ENCODE data around the gene ALOX15B. TPM values are rescaled to one million over a fixed set of nuclear protein-coding genes. Genes with fewer than 3 reads are reported as not detected.

Gene ALOX15B
- total and polyA plus RNA-seq, 2 of the 13 experiments (the other 11 are each of a cell fraction or from before 2014, with no cell fraction given), result not detected

DNA sequence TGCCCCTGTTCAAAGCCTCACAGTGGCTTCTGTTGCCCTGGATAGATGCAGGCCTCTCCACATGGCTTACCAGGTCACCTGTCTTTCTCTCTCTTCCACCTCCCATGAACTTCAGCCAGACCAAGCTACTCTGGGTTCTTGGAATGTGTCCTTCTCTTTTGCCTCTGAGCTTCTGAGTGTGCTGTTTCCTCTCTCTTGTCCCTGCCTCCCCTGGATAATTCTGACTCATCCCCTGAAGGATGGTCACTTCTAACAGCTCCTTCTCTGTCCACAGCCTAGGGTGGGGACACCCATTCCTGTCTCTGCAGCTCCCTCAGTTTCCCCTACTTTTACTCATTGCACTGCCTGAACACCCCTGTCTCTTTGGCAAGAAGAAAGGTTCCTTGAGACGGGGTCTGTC, 33.5 kb upstream of the ALOX15B start:
- BruUV-seq (replicated peaks), result no TSS peak
- peaks cover 5% of the 10 kb centered on the region for H3K4me1 ChIP-seq (ENCODE audit: insufficient read depth, low read length)
- no peak for FAIRE-seq
- CTCF ChIA-PET (ENCODE audit: low intra/inter-chr PET ratio, low total read pairs), result no interaction called here
- no peak overlapping the region for H3K4me2 ChIP-seq (ENCODE audit: low read depth, low read length)
- intact Hi-C loops (cut with micrococcal nuclease; ENCODE audit: unreplicated experiment), result no loop called here
- WGBS (ENCODE audit: low lambda C conversion rate), result 5% methylated on average over 1 of the region's 1 CpG
- no peaks in the 10 kb centered on the region for H3K9me3 ChIP-seq (ENCODE audit: low read length)
- H3K27ac ChIP-seq (ENCODE audit: extremely low read length, insufficient read depth, low read length), result no peak overlapping the region
- no peak for TF ChIP-seq ZNF468 (CRISPR knock-in tag; IDR thresholded peaks at IDR 0.05)
- no peak for TF ChIP-seq NFE2L2 (IDR thresholded peaks at IDR 0.05; ENCODE audit: low read length)
- no peak for TF ChIP-seq HDAC2 (CRISPR knock-in tag; IDR thresholded peaks at IDR 0.05)
- no peak for TF ChIP-seq SMYD3 (CRISPR knock-in tag; IDR thresholded peaks at IDR 0.05)
- TF ChIP-seq, protein P1, sequence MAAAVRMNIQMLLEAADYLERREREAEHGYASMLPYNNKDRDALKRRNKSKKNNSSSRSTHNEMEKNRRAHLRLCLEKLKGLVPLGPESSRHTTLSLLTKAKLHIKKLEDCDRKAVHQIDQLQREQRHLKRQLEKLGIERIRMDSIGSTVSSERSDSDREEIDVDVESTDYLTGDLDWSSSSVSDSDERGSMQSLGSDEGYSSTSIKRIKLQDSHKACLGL (CRISPR knock-in tag; IDR thresholded peaks at IDR 0.05), result no peak
- TF ChIP-seq, protein P2, sequence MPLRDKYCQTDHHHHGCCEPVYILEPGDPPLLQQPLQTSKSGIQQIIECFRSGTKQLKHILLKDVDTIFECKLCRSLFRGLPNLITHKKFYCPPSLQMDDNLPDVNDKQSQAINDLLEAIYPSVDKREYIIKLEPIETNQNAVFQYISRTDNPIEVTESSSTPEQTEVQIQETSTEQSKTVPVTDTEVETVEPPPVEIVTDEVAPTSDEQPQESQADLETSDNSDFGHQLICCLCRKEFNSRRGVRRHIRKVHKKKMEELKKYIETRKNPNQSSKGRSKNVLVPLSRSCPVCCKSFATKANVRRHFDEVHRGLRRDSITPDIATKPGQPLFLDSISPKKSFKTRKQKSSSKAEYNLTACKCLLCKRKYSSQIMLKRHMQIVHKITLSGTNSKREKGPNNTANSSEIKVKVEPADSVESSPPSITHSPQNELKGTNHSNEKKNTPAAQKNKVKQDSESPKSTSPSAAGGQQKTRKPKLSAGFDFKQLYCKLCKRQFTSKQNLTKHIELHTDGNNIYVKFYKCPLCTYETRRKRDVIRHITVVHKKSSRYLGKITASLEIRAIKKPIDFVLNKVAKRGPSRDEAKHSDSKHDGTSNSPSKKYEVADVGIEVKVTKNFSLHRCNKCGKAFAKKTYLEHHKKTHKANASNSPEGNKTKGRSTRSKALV (CRISPR knock-in tag; IDR thresholded peaks at IDR 0.05), result no peak
- no peak for TF ChIP-seq ZNF230 (CRISPR knock-in tag; IDR thresholded peaks at IDR 0.05)
- TF ChIP-seq KDM6A (CRISPR knock-in tag; IDR thresholded peaks at IDR 0.05; ENCODE audit: low read depth), result no peak
- TF ChIP-seq ZNF644 (CRISPR knock-in tag; IDR thresholded peaks at IDR 0.05; ENCODE audit: low read depth), result no peak
- no peak for TF ChIP-seq PHF20 (CRISPR knock-in tag; IDR thresholded peaks at IDR 0.05)
- no peak for TF ChIP-seq MAFK (conservative IDR thresholded peaks at IDR 0.05 in 1 of 2, IDR thresholded peaks at IDR 0.05 in 1 of 2; ENCODE audit: low read length in 2 of 2)
- no peak for TF ChIP-seq ZNF274 (CRISPR knock-in tag; IDR thresholded peaks at IDR 0.05)
- TF ChIP-seq ZNF839 (CRISPR knock-in tag; IDR thresholded peaks at IDR 0.05; ENCODE audit: borderline replicate concordance), result no peak
- TF ChIP-seq REPIN1 (CRISPR knock-in tag; IDR thresholded peaks at IDR 0.05; ENCODE audit: borderline replicate concordance, low read depth), result no peak
- no peak for TF ChIP-seq ZNF788 (CRISPR knock-in tag; IDR thresholded peaks at IDR 0.05; ENCODE audit: borderline replicate concordance)
- H4K20me1 ChIP-seq (ENCODE audit: insufficient read depth, low read length), result no peaks in the 10 kb centered on the region
- H3K27me3 ChIP-seq (ENCODE audit: control insufficient read depth in 1 of 2, insufficient read depth in 2 of 2, low read length in 2 of 2), result peaks cover 3 to 65% of the 10 kb centered on the region in 2 experiments
- in situ Hi-C loops (cut with HindIII; ENCODE audit: extremely low pct_ligation_motif_present, low pct_unique_long_range_greater_than_20kb), result no loop called here
- H3K4me3 ChIP-seq (replicated peaks in 1 of 3; ENCODE audit: insufficient read depth in 1 of 3, low read depth in 2 of 3, low read length in 3 of 3), result no peak overlapping the region
- POLR2A ChIA-PET, result no interaction called here
- H3K9ac ChIP-seq (ENCODE audit: insufficient read depth, low read depth, low read length), result no peak overlapping the region
- no peaks in the 10 kb centered on the region for H3K36me3 ChIP-seq (replicated peaks in 1 of 2; ENCODE audit: control insufficient read depth in 1 of 2, insufficient read depth in 2 of 2, low read length in 2 of 2)
- no peak overlapping the region for H2AFZ ChIP-seq (ENCODE audit: low read length)
- no peak for DNase-seq (ENCODE audit: low spot score)
- no peaks in the 10 kb centered on the region for H3K79me2 ChIP-seq (ENCODE audit: insufficient read depth, low read length)
- no peak for ATAC-seq
